Measurements from ENCODE around the gene PHLDA3.

- TF ChIP-seq CTCF (IDR thresholded peaks at IDR 0.05) (no peak), POLR2A (IDR thresholded peaks at IDR 0.05) (no peak)
These were observed 46.2 kb upstream of the PHLDA3 start for GRCh38 chr1:201515062-201515750.

All from tibial nerve (tissue), 3 donors.